ENCODE measurements around the gene DMD. TPM values are rescaled to one million over a fixed set of nuclear protein-coding genes. Genes with fewer than 3 reads are reported as not detected.

Gene DMD
- total RNA-seq, 1 experiment from 2014 or later = 47.2 TPM

- Histone ChIP-seq H3K9me3 (no peaks in the 10 kb centered on the region), H3K27me3 (replicated peaks; ENCODE audit: control insufficient read depth, insufficient read depth, low read length) (no peaks in the 10 kb centered on the region), H3K36me3 (ENCODE audit: control insufficient read depth, insufficient read depth, low read length) (no peaks in the 10 kb centered on the region), H3K4me3 (ENCODE audit: low read depth, low read length) (no peak overlapping the region), H3K4me1 (no peaks in the 10 kb centered on the region)
- intact Hi-C loops (cut with micrococcal nuclease; ENCODE audit: unreplicated experiment) = no loop called here
- Mint-ChIP-seq H3K36me3 (ENCODE audit: insufficient read depth, unreplicated experiment) (no peaks in the 10 kb centered on the region), H3K4me3 (ENCODE audit: unreplicated experiment) (no peak overlapping the region), H3K27ac (ENCODE audit: unreplicated experiment) (no peak overlapping the region), H3K27me3 (ENCODE audit: insufficient read depth, unreplicated experiment) (no peaks in the 10 kb centered on the region), H3K4me1 (ENCODE audit: low read depth, unreplicated experiment) (no peaks in the 10 kb centered on the region), H3K9me3 (ENCODE audit: unreplicated experiment) (no peaks in the 10 kb centered on the region)
- CTCF ChIA-PET = no interaction called here
- BruUV-seq (replicated peaks) = no TSS peak
- POLR2A ChIA-PET = no interaction called here
- no peak for DNase-seq
- no peak for TF ChIP-seq CTCF (IDR thresholded peaks at IDR 0.05; ENCODE audit: insufficient read depth in 1 of 2, low read depth in 1 of 2, low read length in 1 of 2, severe bottlenecking in 1 of 2, unreplicated experiment in 1 of 2)
Measured at GRCh38 chrX:32397562-32398216, 813.7 kb downstream of the DMD start.

GRCh38 chrX:32395878-32396277 is 815.5 kb downstream of the DMD start:
- BruUV-seq (replicated peaks) = no TSS peak
- DNase-seq = no peak
- no peak for TF ChIP-seq CTCF (IDR thresholded peaks at IDR 0.05; ENCODE audit: insufficient read depth in 1 of 2, low read depth in 1 of 2, low read length in 1 of 2, severe bottlenecking in 1 of 2, unreplicated experiment in 1 of 2)
- POLR2A ChIA-PET = no interaction called here
- Mint-ChIP-seq H3K36me3 (ENCODE audit: insufficient read depth, unreplicated experiment) (no peaks in the 10 kb centered on the region), H3K27me3 (ENCODE audit: insufficient read depth, unreplicated experiment) (no peaks in the 10 kb centered on the region), H3K27ac (ENCODE audit: unreplicated experiment) (no peak overlapping the region), H3K4me3 (ENCODE audit: unreplicated experiment) (no peak overlapping the region), H3K9me3 (ENCODE audit: unreplicated experiment) (no peaks in the 10 kb centered on the region), H3K4me1 (ENCODE audit: low read depth, unreplicated experiment) (no peaks in the 10 kb centered on the region)
- intact Hi-C loops (cut with micrococcal nuclease; ENCODE audit: unreplicated experiment) = no loop called here
- Histone ChIP-seq H3K27me3 (replicated peaks; ENCODE audit: control insufficient read depth, insufficient read depth, low read length) (no peaks in the 10 kb centered on the region), H3K4me1 (no peaks in the 10 kb centered on the region), H3K4me3 (ENCODE audit: low read depth, low read length) (no peak overlapping the region), H3K9me3 (no peaks in the 10 kb centered on the region), H3K36me3 (ENCODE audit: control insufficient read depth, insufficient read depth, low read length) (no peaks in the 10 kb centered on the region)
- CTCF ChIA-PET = no interaction called here

GRCh38 chrX:32392655-32393054 is 818.7 kb downstream of the DMD start:
- POLR2A ChIA-PET = no interaction called here

More at GRCh38 chrX:32392655-32393054, 818.7 kb downstream of the DMD start:
- Histone ChIP-seq H3K36me3 (ENCODE audit: control insufficient read depth, insufficient read depth, low read length) (no peaks in the 10 kb centered on the region), H3K4me1 (no peaks in the 10 kb centered on the region), H3K27me3 (replicated peaks; ENCODE audit: control insufficient read depth, insufficient read depth, low read length) (no peaks in the 10 kb centered on the region), H3K9me3 (no peaks in the 10 kb centered on the region), H3K4me3 (ENCODE audit: low read depth, low read length) (no peak overlapping the region)
- no peak for TF ChIP-seq CTCF (IDR thresholded peaks at IDR 0.05; ENCODE audit: insufficient read depth in 1 of 2, low read depth in 1 of 2, low read length in 1 of 2, severe bottlenecking in 1 of 2, unreplicated experiment in 1 of 2)
- Mint-ChIP-seq H3K27me3 (ENCODE audit: insufficient read depth, unreplicated experiment) (no peaks in the 10 kb centered on the region), H3K36me3 (ENCODE audit: insufficient read depth, unreplicated experiment) (no peaks in the 10 kb centered on the region), H3K4me1 (ENCODE audit: low read depth, unreplicated experiment) (no peaks in the 10 kb centered on the region), H3K9me3 (ENCODE audit: unreplicated experiment) (no peaks in the 10 kb centered on the region), H3K27ac (ENCODE audit: unreplicated experiment) (no peak overlapping the region), H3K4me3 (ENCODE audit: unreplicated experiment) (no peak overlapping the region)
- BruUV-seq (replicated peaks) = no TSS peak
- CTCF ChIA-PET = no interaction called here
- intact Hi-C loops (cut with micrococcal nuclease; ENCODE audit: unreplicated experiment) = no loop called here
- no peak for DNase-seq

Measured in Caco-2 (cell line).